ENCODE results near the gene MTHFD1L.

The MTHFD1L gene

GRCh38 chr6:150866147-150866990 lies 867 bp downstream of the MTHFD1L start:
- peak; percentile 72 for DNase-seq

GRCh38 chr6:150866991-150867501 lies 1.5 kb downstream of the MTHFD1L start:
- DNase-seq = no peak

GRCh38 chr6:150868759-150869158 lies 3.3 kb downstream of the MTHFD1L start:
- no peak for DNase-seq

- DNase-seq = no peak
Measured at GRCh38 chr6:150874179-150874578, 8.7 kb downstream of the MTHFD1L start.

- no peak for DNase-seq
Measured at GRCh38 chr6:150875841-150876240, 10.3 kb downstream of the MTHFD1L start.

GRCh38 chr6:150876598-150876997 lies 11.1 kb downstream of the MTHFD1L start:
- DNase-seq = peak; percentile 72

- DNase-seq = no peak
Measured at GRCh38 chr6:150877928-150878327, 12.4 kb downstream of the MTHFD1L start.

- DNase-seq = no peak
Measured at GRCh38 chr6:150878347-150879213, 13.1 kb downstream of the MTHFD1L start.

- DNase-seq = no peak
Measured at GRCh38 chr6:150880336-150880735, 14.8 kb downstream of the MTHFD1L start.

GRCh38 chr6:150881911-150882481 lies 16.5 kb downstream of the MTHFD1L start:
- DNase-seq = no peak

GRCh38 chr6:150883521-150883920 lies 18.0 kb downstream of the MTHFD1L start:
- DNase-seq = no peak

GRCh38 chr6:150886155-150886554 lies 20.7 kb downstream of the MTHFD1L start:
- no peak for DNase-seq

GRCh38 chr6:150887978-150888563 lies 22.6 kb downstream of the MTHFD1L start:
- DNase-seq = no peak

GRCh38 chr6:150890346-150890745 lies 24.8 kb downstream of the MTHFD1L start:
- no peak for DNase-seq

- DNase-seq = peak; percentile 74
Measured at GRCh38 chr6:150891888-150892485, 26.5 kb downstream of the MTHFD1L start.

GRCh38 chr6:150894191-150894744 lies 28.8 kb downstream of the MTHFD1L start:
- no peak for DNase-seq

- peak; percentile 45 for DNase-seq
Measured at GRCh38 chr6:150894935-150895552, 29.5 kb downstream of the MTHFD1L start.

- no peak for DNase-seq
Measured at GRCh38 chr6:150895928-150896632, 30.6 kb downstream of the MTHFD1L start.

- DNase-seq = no peak
Measured at GRCh38 chr6:150897400-150897943, 32.0 kb downstream of the MTHFD1L start.

GRCh38 chr6:150898399-150899170 lies 33.1 kb downstream of the MTHFD1L start:
- DNase-seq = no peak
